ENCODE results near the gene YPEL1.

GRCh38 chr22:21761086-21761485 is 25.5 kb upstream of the YPEL1 start:
- TF ChIP-seq CTCF (IDR thresholded peaks at IDR 0.05) (no peak), POLR2A (IDR thresholded peaks at IDR 0.05) (no peak)

Data from heart left ventricle (tissue), 13 donors.